Measurements from ENCODE around the gene AMH.
A peak's percentile ranks its signal among the peaks of the same experiment; 100 is the strongest.

AMH gene

DNA sequence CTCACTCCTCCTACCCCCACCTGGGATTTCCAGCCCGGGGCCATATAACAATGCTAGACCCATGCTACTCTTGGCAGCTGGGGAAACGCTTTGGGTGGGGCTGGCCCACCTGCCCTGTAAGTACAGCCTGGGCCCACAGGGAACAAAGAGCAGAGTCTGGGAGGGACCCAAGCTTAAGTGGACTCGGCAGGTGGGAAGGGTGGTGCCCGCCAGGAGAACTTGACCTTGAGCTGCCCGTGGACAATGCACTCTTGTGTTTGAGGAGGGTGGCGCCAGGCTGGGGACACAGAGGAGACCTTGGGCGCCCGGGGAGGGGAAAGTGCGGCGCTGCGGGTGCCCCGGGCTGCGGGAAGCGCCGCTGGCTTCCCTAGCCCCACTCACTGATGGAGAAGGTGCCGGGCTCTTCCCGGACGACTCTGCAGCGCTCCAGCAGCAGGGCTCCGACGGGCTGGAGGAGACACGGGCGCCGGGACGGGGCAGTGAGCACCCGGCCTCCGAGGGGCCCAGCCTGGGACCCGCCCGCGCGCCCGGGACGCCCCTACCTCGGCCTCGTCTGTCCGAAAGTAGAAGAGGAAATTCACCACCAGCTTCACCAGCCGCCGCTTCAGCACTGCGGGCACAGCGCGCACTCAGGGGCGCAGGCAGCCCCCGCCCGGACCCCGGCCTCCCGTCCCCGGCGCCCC lies 13.6 kb upstream of the AMH start:
- TF ChIP-seq, protein P1, sequence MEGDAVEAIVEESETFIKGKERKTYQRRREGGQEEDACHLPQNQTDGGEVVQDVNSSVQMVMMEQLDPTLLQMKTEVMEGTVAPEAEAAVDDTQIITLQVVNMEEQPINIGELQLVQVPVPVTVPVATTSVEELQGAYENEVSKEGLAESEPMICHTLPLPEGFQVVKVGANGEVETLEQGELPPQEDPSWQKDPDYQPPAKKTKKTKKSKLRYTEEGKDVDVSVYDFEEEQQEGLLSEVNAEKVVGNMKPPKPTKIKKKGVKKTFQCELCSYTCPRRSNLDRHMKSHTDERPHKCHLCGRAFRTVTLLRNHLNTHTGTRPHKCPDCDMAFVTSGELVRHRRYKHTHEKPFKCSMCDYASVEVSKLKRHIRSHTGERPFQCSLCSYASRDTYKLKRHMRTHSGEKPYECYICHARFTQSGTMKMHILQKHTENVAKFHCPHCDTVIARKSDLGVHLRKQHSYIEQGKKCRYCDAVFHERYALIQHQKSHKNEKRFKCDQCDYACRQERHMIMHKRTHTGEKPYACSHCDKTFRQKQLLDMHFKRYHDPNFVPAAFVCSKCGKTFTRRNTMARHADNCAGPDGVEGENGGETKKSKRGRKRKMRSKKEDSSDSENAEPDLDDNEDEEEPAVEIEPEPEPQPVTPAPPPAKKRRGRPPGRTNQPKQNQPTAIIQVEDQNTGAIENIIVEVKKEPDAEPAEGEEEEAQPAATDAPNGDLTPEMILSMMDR (IDR thresholded peaks at IDR 0.05; ENCODE audit: borderline replicate concordance, control extremely low read depth, extremely low read depth, insufficient read depth, missing control alignments), result no peak
- no peak for DNase-seq (ENCODE audit: low spot score)
- in situ Hi-C loops (cut with MboI; ENCODE audit: low sequenced_read_pairs, unreplicated experiment), result no loop called here

GRCh38 chr19:2236064-2236313 lies 13.1 kb upstream of the AMH start:
- in situ Hi-C loops (cut with MboI; ENCODE audit: low sequenced_read_pairs, unreplicated experiment), result no loop called here
- TF ChIP-seq, protein P1 (IDR thresholded peaks at IDR 0.05; ENCODE audit: borderline replicate concordance, control extremely low read depth, extremely low read depth, insufficient read depth, missing control alignments), result no peak
- DNase-seq (ENCODE audit: low spot score), result no peak

DNA sequence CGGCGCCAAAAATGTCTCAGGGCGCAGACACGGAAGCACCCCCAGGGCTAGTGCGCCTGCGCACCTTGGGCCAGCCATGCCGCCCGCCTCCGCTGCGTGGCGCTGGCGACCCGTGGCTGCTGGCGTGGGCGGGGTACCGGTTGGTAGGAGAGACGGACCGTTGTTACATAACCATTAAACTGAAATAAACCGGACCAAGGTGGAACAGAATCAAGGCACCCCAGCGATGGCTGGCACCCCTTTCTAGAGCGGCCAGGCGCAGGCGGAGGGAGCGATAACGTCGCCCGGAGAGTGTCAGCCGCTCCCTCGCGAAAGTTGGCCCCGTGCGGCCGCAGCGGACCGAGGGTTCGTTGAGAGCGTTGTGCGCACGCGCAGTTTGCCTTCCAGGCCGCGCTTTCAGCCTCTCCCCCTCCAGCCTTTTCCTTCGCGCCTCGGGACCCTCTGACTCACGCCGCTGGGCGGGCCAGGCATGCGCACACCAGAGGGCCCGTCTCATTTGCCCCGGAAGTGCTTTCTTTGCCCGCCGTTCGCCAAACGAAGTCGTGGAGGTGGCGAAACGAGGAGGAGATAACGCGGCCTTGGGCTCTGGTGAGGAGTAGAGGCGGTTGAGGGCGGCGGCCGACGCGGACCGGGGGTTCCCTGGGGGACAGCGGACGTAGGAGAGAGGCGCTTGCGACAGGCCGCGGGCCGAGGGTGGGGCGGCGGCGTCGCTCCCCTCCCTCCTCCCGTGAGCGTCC lies 12.6 kb upstream of the AMH start, which contains the start of the genes PLEKHJ1 and SF3A2:
Gene PLEKHJ1 (minus strand): TSS at position 16 of the 737 bp plus-strand sequence. CDS start 81 bp downstream, outside the sequence.
Gene SF3A2 (plus strand): TSS at position 511 of the 737 bp plus-strand sequence. CDS start 6,595 bp downstream, outside the sequence.
- TF ChIP-seq, protein P1 (IDR thresholded peaks at IDR 0.05; ENCODE audit: borderline replicate concordance, control extremely low read depth, extremely low read depth, insufficient read depth, missing control alignments), result peak; percentile 99
- in situ Hi-C loops (cut with MboI; ENCODE audit: low sequenced_read_pairs, unreplicated experiment), result no loop called here
- peak; percentile 99 for DNase-seq (ENCODE audit: low spot score)

- DNase-seq (ENCODE audit: low spot score), result no peak
- in situ Hi-C loops (cut with MboI; ENCODE audit: low sequenced_read_pairs, unreplicated experiment), result no loop called here
Measured at GRCh38 chr19:2237051-2237868, 11.9 kb upstream of the AMH start.

DNA sequence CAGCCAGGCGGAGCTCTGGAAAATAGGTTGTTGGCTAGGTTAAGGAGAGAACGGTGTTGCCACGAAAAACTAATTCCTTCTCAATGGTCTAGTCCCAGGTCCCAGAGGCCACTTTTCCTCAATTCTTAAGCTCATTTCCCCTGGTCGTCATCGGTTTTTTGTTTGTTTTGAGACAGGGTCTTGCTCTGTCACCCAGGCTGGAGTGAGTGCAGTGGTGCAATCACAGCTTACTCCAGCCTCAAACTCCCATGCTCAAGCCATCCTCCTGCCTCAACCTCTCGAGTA lies 11.3 kb upstream of the AMH start:
- no peak for DNase-seq (ENCODE audit: low spot score)
- TF ChIP-seq, protein P1 (IDR thresholded peaks at IDR 0.05; ENCODE audit: borderline replicate concordance, control extremely low read depth, extremely low read depth, insufficient read depth, missing control alignments), result no peak
- in situ Hi-C loops (cut with MboI; ENCODE audit: low sequenced_read_pairs, unreplicated experiment), result no loop called here

More at GRCh38 chr19:2237051-2237868, 11.9 kb upstream of the AMH start:
- TF ChIP-seq, protein P1 (IDR thresholded peaks at IDR 0.05; ENCODE audit: borderline replicate concordance, control extremely low read depth, extremely low read depth, insufficient read depth, missing control alignments), result no peak

DNA sequence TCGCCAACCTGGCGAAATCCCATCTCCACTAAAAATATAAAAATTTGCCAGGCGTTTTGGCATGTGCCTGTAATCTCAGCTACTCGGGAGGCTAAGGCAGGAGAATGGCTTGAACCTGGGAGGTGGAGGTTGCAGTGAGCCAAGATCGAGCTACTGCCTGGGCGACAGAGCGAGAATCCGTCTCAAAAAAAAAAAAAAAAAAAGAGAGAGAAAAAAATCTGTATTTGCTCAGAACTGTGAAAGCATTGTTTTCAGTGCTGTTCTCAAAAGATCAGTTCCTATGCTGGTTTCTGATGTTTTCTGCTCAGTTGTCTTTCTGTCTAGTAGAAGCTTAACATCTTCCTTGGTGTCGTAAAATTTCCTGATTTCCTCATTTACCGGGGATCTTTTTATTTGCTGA lies 9.9 kb upstream of the AMH start:
- no peak for DNase-seq (ENCODE audit: low spot score)
- in situ Hi-C loops (cut with MboI; ENCODE audit: low sequenced_read_pairs, unreplicated experiment), result no loop called here
- TF ChIP-seq, protein P1 (IDR thresholded peaks at IDR 0.05; ENCODE audit: borderline replicate concordance, control extremely low read depth, extremely low read depth, insufficient read depth, missing control alignments), result no peak
